ENCODE results near the gene CLSTN2.

DNA sequence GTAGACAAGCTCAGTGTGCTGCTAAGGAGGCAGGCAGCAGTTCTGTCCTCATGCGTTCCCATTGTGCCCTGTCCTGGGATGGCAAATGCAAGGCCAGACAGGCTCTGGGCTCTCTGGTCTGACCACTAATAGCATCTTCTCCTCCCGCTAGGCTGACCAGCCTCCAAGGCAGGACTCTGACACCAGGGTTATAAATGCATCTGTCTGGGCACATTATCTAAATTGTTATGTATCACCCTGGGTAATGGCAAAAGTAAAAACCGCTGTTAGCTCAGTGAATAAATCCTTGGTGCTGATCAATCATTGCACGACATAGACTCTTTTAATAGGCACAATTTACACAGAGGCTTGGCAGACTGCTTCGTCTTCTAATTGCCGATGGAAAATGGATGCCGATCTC is 85.6 kb downstream of the CLSTN2 start:
- TF ChIP-seq, protein P1, sequence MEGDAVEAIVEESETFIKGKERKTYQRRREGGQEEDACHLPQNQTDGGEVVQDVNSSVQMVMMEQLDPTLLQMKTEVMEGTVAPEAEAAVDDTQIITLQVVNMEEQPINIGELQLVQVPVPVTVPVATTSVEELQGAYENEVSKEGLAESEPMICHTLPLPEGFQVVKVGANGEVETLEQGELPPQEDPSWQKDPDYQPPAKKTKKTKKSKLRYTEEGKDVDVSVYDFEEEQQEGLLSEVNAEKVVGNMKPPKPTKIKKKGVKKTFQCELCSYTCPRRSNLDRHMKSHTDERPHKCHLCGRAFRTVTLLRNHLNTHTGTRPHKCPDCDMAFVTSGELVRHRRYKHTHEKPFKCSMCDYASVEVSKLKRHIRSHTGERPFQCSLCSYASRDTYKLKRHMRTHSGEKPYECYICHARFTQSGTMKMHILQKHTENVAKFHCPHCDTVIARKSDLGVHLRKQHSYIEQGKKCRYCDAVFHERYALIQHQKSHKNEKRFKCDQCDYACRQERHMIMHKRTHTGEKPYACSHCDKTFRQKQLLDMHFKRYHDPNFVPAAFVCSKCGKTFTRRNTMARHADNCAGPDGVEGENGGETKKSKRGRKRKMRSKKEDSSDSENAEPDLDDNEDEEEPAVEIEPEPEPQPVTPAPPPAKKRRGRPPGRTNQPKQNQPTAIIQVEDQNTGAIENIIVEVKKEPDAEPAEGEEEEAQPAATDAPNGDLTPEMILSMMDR (IDR thresholded peaks at IDR 0.05; ENCODE audit: insufficient read depth, low read depth, low read length) = no peak
- no peak for TF ChIP-seq EZH2 (IDR thresholded peaks at IDR 0.05; ENCODE audit: insufficient read depth, low read length)
